ENCODE measurements around the gene SNX4. TPM values are rescaled to one million over a fixed set of nuclear protein-coding genes. Genes with fewer than 3 reads are reported as not detected.
"Not testable (repeated sequence)": the region's sequence is repeated elsewhere in the genome, so short reads cannot be mapped to it uniquely, and the experiment has no call there.

Gene SNX4
- total RNA-seq, 2 experiments from 2014 or later: 28.2 to 38.9 TPM

DNA sequence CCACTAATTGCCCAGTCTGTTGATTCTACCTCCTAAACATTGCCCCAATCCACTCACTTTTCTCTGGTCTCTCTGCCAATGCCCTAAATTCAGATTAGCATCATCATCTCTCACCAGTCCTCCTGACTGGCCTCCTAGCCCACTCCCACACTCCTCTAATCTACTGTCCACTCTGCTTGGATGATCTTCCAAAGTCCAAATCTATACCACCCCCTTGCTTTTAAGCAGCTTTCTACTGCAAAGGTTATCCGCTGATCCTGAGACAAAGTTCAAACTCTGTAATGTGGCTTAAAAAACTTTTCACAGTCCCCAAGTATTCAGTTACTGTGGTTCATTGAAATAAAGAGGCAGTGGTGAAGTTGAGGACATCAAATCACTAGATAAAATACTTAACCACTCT is 37.6 kb downstream of the SNX4 start:
- Histone ChIP-seq H4K20me1 (ENCODE audit: insufficient read depth, low read length) (no peaks in the 10 kb centered on the region), H3K4me2 (ENCODE audit: low read length) (no peak overlapping the region), H3K4me1 (ENCODE audit: insufficient read depth, low read length, poor library complexity, severe bottlenecking) (no peaks in the 10 kb centered on the region), H3K9me2 (ENCODE audit: insufficient read depth, low read length) (no peaks in the 10 kb centered on the region), H3K36me3 (ENCODE audit: insufficient read depth, low read length) (peaks cover 39% of the 10 kb centered on the region), H3K9me3 (ENCODE audit: low read length) (no peaks in the 10 kb centered on the region), H2AFZ (ENCODE audit: low read length) (no peak overlapping the region), H3K27ac (ENCODE audit: low read depth, low read length, poor library complexity, severe bottlenecking) (no peak overlapping the region), H3K79me2 (ENCODE audit: insufficient read depth, low read depth, low read length) (no peaks in the 10 kb centered on the region), H3K4me3 (ENCODE audit: low read depth, low read length, poor library complexity, severe bottlenecking) (no peak overlapping the region)
- no TSS peak for BruUV-seq (replicated peaks)
- ChIA-PET CTCF (ENCODE audit: unreplicated experiment) (no interaction called here), POLR2A (no interaction called here)
- DNase-seq (ENCODE audit: low spot score): no peak
- intact Hi-C loops (cut with micrococcal nuclease; ENCODE audit: unreplicated experiment): no loop called here
- no peak for TF ChIP-seq EZH2phosphoT487 (IDR thresholded peaks at IDR 0.05; ENCODE audit: borderline replicate concordance, low read depth, low read length)
- TF ChIP-seq, protein P1, sequence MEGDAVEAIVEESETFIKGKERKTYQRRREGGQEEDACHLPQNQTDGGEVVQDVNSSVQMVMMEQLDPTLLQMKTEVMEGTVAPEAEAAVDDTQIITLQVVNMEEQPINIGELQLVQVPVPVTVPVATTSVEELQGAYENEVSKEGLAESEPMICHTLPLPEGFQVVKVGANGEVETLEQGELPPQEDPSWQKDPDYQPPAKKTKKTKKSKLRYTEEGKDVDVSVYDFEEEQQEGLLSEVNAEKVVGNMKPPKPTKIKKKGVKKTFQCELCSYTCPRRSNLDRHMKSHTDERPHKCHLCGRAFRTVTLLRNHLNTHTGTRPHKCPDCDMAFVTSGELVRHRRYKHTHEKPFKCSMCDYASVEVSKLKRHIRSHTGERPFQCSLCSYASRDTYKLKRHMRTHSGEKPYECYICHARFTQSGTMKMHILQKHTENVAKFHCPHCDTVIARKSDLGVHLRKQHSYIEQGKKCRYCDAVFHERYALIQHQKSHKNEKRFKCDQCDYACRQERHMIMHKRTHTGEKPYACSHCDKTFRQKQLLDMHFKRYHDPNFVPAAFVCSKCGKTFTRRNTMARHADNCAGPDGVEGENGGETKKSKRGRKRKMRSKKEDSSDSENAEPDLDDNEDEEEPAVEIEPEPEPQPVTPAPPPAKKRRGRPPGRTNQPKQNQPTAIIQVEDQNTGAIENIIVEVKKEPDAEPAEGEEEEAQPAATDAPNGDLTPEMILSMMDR (conservative IDR thresholded peaks at IDR 0.05; ENCODE audit: low read length): no peak

DNA sequence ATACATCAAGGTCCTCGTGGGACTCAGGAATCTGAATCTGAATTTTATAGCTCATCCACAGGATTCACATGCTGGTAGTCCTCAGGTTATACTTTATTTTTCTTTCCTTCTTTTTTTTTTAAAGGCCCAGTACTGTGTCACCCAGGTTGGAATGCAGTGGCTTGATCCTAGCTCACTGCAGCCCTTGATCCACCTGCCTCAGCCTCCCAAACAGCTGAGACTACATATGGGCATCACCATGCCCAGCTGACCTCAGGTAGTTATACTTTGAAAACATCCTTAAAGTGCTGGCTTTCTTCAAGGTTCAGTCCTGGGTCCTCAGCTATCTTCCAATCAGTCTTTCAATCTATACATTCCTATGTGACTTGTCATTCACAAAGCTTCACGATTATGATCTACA is 38.2 kb downstream of the SNX4 start:
- POLR2A ChIA-PET: no interaction called here
- H3K4me1 ChIP-seq (ENCODE audit: insufficient read depth, low read length, poor library complexity, severe bottlenecking): no peaks in the 10 kb centered on the region
- intact Hi-C loops (cut with micrococcal nuclease; ENCODE audit: unreplicated experiment): no loop called here
- H3K36me3 ChIP-seq (ENCODE audit: insufficient read depth, low read length): peaks cover 38% of the 10 kb centered on the region
- TF ChIP-seq, protein P1 (conservative IDR thresholded peaks at IDR 0.05; ENCODE audit: low read length): no peak
- no peak for TF ChIP-seq EZH2phosphoT487 (IDR thresholded peaks at IDR 0.05; ENCODE audit: borderline replicate concordance, low read depth, low read length)
- CTCF ChIA-PET (ENCODE audit: unreplicated experiment): no interaction called here
- DNase-seq (ENCODE audit: low spot score): no peak
- H3K27ac ChIP-seq (ENCODE audit: low read depth, low read length, poor library complexity, severe bottlenecking): no peak overlapping the region
- no peak overlapping the region for H3K4me3 ChIP-seq (ENCODE audit: low read depth, low read length, poor library complexity, severe bottlenecking)
- H4K20me1 ChIP-seq (ENCODE audit: insufficient read depth, low read length): no peaks in the 10 kb centered on the region
- no peaks in the 10 kb centered on the region for H3K79me2 ChIP-seq (ENCODE audit: insufficient read depth, low read depth, low read length)
- H3K9me2 ChIP-seq (ENCODE audit: insufficient read depth, low read length): no peaks in the 10 kb centered on the region
- H3K9me3 ChIP-seq (ENCODE audit: low read length): no peaks in the 10 kb centered on the region
- BruUV-seq (replicated peaks): no TSS peak
- H3K4me2 ChIP-seq (ENCODE audit: low read length): no peak overlapping the region
- H2AFZ ChIP-seq (ENCODE audit: low read length): no peak overlapping the region

DNA sequence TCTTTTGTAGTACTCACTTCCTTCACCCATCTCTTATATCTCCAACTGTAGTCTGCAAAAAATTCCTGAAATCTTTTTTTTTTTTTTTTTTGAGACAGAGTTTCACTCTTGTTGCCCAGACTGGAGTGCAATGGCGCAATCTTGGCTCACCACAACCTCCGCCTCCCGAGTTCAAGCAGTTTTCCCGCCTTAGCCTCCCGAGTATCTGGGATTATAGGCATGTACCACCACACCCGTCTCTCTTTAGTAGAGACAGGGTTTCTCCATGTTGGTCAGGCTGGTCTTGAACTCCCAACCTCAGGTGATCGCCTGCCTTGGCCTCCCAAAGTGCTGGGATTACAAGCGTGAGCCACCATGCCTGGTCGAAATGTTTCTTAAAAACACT is 38.6 kb downstream of the SNX4 start:
- H3K4me3 ChIP-seq (ENCODE audit: low read depth, low read length, poor library complexity, severe bottlenecking); H4K20me1 ChIP-seq (ENCODE audit: insufficient read depth, low read length); H3K9me3 ChIP-seq (ENCODE audit: low read length); H3K4me1 ChIP-seq (ENCODE audit: insufficient read depth, low read length, poor library complexity, severe bottlenecking); intact Hi-C loops (cut with micrococcal nuclease; ENCODE audit: unreplicated experiment); H3K4me2 ChIP-seq (ENCODE audit: low read length); DNase-seq (ENCODE audit: low spot score); H3K79me2 ChIP-seq (ENCODE audit: insufficient read depth, low read depth, low read length); H3K9me2 ChIP-seq (ENCODE audit: insufficient read depth, low read length); H2AFZ ChIP-seq (ENCODE audit: low read length); CTCF ChIA-PET (ENCODE audit: unreplicated experiment); BruUV-seq (replicated peaks); H3K27ac ChIP-seq (ENCODE audit: low read depth, low read length, poor library complexity, severe bottlenecking); POLR2A ChIA-PET: not testable (repeated sequence)
- H3K36me3 ChIP-seq (ENCODE audit: insufficient read depth, low read length): peaks cover 38% of the 10 kb centered on the region

Measured in OCI-LY7 (cell line).